ENCODE results near the gene SH3BGR. TPM values are rescaled to one million over a fixed set of nuclear protein-coding genes. Genes with fewer than 3 reads are reported as not detected.

SH3BGR gene
- total RNA-seq, 1 donor from 2014 or later: 2.2 TPM

DNA sequence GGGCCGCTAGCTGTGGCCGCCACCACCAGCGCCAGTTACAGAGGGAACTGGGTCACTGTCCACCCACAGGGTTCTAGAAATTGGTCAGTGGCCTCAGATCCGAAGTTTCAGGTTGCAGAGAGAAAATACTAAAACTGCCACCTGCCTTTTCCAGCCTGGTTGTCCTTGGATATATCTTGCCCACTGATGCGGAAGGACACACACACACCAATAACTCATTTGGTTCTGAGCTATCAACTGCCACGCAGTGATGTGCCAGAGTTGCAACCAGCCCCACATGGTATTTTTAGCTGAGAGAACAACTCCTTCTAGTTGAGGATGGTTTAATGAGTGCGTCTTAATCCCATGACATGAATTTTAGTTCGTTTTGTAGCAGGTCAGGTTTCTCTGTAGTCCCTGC lies 68.1 kb downstream of the SH3BGR start:
- no peaks in the 10 kb centered on the region for H3K36me3 Mint-ChIP-seq (ENCODE audit: insufficient read depth)
- peaks cover 7% of the 10 kb centered on the region for H3K27me3 Mint-ChIP-seq
- no peak for DNase-seq (ENCODE audit: low spot score, unreplicated experiment)
- TF ChIP-seq, protein P1, sequence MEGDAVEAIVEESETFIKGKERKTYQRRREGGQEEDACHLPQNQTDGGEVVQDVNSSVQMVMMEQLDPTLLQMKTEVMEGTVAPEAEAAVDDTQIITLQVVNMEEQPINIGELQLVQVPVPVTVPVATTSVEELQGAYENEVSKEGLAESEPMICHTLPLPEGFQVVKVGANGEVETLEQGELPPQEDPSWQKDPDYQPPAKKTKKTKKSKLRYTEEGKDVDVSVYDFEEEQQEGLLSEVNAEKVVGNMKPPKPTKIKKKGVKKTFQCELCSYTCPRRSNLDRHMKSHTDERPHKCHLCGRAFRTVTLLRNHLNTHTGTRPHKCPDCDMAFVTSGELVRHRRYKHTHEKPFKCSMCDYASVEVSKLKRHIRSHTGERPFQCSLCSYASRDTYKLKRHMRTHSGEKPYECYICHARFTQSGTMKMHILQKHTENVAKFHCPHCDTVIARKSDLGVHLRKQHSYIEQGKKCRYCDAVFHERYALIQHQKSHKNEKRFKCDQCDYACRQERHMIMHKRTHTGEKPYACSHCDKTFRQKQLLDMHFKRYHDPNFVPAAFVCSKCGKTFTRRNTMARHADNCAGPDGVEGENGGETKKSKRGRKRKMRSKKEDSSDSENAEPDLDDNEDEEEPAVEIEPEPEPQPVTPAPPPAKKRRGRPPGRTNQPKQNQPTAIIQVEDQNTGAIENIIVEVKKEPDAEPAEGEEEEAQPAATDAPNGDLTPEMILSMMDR (IDR thresholded peaks at IDR 0.05; ENCODE audit: unreplicated experiment): no peak
- no peaks in the 10 kb centered on the region for H3K4me1 Mint-ChIP-seq (ENCODE audit: low read depth)
- H3K27ac Mint-ChIP-seq: no peak overlapping the region
- H3K4me3 Mint-ChIP-seq (ENCODE audit: low read depth): no peak overlapping the region
- no peaks in the 10 kb centered on the region for H3K9me3 Mint-ChIP-seq (ENCODE audit: low read depth)

DNA sequence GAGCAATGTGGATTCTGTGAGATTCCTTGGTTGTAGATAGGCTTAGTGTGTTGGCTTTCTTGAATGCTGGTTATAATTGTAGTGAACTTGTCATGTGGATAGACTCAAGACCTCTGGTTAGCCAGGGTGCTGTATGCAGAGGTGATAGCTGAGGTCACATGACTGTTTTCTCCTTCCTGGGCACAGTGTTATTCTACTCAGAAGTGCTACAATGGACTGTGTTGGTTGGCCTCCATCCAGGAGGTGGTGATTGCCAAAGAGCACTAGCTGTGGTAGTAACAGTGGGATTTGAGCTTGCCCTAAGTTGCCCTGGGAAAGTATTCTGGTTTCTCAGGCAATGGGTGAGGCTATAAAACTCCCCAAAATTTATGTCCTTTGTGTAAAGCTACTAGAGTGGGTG lies 71.6 kb downstream of the SH3BGR start:
- DNase-seq (ENCODE audit: low spot score, unreplicated experiment): no peak
- no peaks in the 10 kb centered on the region for H3K9me3 Mint-ChIP-seq (ENCODE audit: low read depth)
- TF ChIP-seq, protein P1 (IDR thresholded peaks at IDR 0.05; ENCODE audit: unreplicated experiment): no peak
- H3K27ac Mint-ChIP-seq: no peak overlapping the region
- H3K4me1 Mint-ChIP-seq (ENCODE audit: low read depth): peaks cover 6% of the 10 kb centered on the region
- H3K36me3 Mint-ChIP-seq (ENCODE audit: insufficient read depth): no peaks in the 10 kb centered on the region
- peaks cover 4% of the 10 kb centered on the region for H3K27me3 Mint-ChIP-seq
- H3K4me3 Mint-ChIP-seq (ENCODE audit: low read depth): no peak overlapping the region

DNA sequence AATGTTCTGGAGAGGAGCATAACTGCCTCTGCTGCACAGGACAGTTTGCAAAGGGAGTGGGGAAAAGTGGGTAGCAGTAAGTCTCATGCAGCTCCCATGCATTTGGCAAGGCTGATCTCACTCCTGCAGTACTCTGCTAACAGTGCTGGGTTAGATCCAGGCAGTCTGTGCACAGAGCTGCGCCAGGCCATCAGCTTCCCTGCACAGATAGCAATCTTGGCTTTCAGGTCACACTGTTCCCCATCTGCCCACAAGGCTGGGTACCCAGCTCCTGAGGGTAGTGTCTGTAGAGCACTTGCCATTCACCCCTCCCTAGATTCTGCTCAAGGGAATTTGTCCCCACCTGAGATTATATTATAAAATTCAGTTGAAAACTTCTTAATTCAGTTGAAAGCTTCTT lies 72.1 kb downstream of the SH3BGR start:
- Mint-ChIP-seq H3K4me3 (ENCODE audit: low read depth) (no peak overlapping the region), H3K9me3 (ENCODE audit: low read depth) (no peaks in the 10 kb centered on the region)
- TF ChIP-seq, protein P1 (IDR thresholded peaks at IDR 0.05; ENCODE audit: unreplicated experiment): no peak

DNA sequence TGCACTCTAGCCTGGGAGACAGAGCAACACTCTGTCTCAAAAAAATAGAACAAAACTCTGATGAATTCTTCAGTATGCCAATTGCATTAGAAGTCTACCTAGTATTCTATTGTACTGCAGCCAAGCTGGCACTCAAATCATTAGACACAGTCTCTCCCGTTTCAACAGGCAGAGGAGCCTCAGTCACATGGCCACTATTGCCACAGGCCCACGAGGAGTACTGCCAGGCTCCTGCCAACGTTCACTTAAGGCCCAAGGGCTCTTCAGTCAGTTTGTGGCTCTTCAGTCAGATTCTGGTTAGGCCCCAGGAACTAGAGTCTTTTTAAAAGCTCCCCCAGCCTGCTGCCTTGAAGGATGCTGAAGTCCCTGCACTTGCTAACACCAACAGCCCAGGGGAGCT lies 73.4 kb downstream of the SH3BGR start:
- Mint-ChIP-seq H3K27me3 (peaks cover 8% of the 10 kb centered on the region), H3K27ac (no peak overlapping the region), H3K4me1 (ENCODE audit: low read depth) (peaks cover 6% of the 10 kb centered on the region), H3K36me3 (ENCODE audit: insufficient read depth) (no peaks in the 10 kb centered on the region), H3K9me3 (ENCODE audit: low read depth) (no peaks in the 10 kb centered on the region), H3K4me3 (ENCODE audit: low read depth) (no peak overlapping the region)
- TF ChIP-seq, protein P1 (IDR thresholded peaks at IDR 0.05; ENCODE audit: unreplicated experiment): no peak
- DNase-seq (ENCODE audit: low spot score, unreplicated experiment): no peak

More for the DNA sequence above, 72.1 kb downstream of the SH3BGR start:
- peaks cover 3% of the 10 kb centered on the region for H3K27me3 Mint-ChIP-seq
- H3K4me1 Mint-ChIP-seq (ENCODE audit: low read depth): peaks cover 6% of the 10 kb centered on the region
- no peaks in the 10 kb centered on the region for H3K36me3 Mint-ChIP-seq (ENCODE audit: insufficient read depth)
- H3K27ac Mint-ChIP-seq: no peak overlapping the region
- no peak for DNase-seq (ENCODE audit: low spot score, unreplicated experiment)

DNA sequence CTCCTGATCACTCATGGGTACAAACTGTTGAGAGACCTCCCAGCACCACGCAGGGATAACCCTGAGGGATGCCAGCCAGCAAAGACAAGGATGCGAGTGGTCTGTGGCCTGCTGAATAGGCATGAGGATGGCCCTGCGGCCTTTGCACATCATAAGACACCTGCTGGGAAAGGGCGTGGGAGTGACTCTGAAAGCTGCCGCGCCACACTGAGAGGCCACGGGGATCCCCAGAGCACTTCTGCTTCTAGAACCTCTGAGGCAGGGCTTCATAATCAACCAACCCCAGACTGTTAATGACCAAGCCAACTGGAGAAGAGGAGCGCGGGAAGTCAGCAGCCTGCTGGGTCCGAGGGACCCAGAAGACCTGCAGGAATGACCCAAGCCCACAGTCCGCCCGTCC lies 73.8 kb downstream of the SH3BGR start:
- Mint-ChIP-seq H3K4me1 (ENCODE audit: low read depth) (peaks cover 6% of the 10 kb centered on the region), H3K27ac (no peak overlapping the region), H3K9me3 (ENCODE audit: low read depth) (no peaks in the 10 kb centered on the region), H3K36me3 (ENCODE audit: insufficient read depth) (no peaks in the 10 kb centered on the region), H3K4me3 (ENCODE audit: low read depth) (no peak overlapping the region), H3K27me3 (peaks cover 5% of the 10 kb centered on the region)
- DNase-seq (ENCODE audit: low spot score, unreplicated experiment): no peak
- TF ChIP-seq, protein P1 (IDR thresholded peaks at IDR 0.05; ENCODE audit: unreplicated experiment): no peak

All from progenitor cell of endocrine pancreas (in vitro differentiated cells).